Peyer's patch (tissue), 4 donors: ENCODE measurements around the gene E2F8.

Experiments used
- CTCF ChIP-seq, 6 experiments: fragments of 450-650 bp in 4 of 6; fragments of 200-600 bp in 2 of 6; sonication (generic) in 1 of 6; IDR thresholded peaks; one replicate each; pipeline ENCODE4 v1.5.1; 2017 to 2019; ENCODE audit warnings: antibody characterized with exemption in 6 of 6, mild to moderate bottlenecking in 3 of 6, moderate library complexity in 1 of 6
- POLR2A ChIP-seq, 2 donors: fragments of 450-650 bp; IDR thresholded peaks; one replicate each; pipeline ENCODE4 v1.5.1; 2017; ENCODE audit warnings: antibody characterized with exemption in 2 of 2, mild to moderate bottlenecking in 2 of 2, moderate library complexity in 2 of 2

DNA sequence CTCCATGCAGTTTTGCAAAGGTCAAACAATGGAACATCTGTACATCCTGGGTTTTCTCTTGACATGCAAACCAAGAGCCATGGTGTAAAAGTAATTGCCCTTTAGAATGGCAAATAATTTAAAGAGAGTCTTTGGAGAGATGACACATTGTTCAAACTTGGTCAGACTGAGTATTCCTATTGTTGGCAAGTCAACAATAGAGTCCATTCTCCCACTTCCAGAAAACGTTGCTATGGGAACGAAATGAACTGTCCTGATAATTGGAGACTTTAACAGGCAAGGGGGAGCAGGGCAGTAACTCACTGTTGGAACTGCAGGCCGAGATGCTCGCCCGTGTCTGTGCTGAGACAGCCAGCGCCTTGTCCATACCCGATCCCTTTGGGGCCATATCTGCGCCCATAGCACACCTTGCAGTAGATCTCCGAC is 52.9 kb downstream of the E2F8 start:
- TF ChIP-seq CTCF (IDR thresholded peaks at IDR 0.05) (no peak), POLR2A (IDR thresholded peaks at IDR 0.05) (no peak)
